CD14-positive monocyte (primary cell): Measurements from ENCODE around the gene FGF7. TPM values are rescaled to one million over a fixed set of nuclear protein-coding genes. Genes with fewer than 3 reads are reported as not detected.

ENCODE experiments used
- DNase-seq, 3 donors: peaks; one replicate each; pipeline ENCODE4 v3.0.0-alpha.2; 2011 to 2022
- H2AFZ ChIP-seq: 2 replicates; pipeline ENCODE4 v1.6.0; 2012; ENCODE audit warnings: mild to moderate bottlenecking, low read depth, low read length, inconsistent platforms; ENCODE audit not compliant: insufficient read depth, poor library complexity, severe bottlenecking
- H3K27ac ChIP-seq, 2 donors: 1 replicate in 1 of 2; 2 replicates in 1 of 2; pipeline ENCODE4 v1.5.1; 2012 to 2013; ENCODE audit warnings: low read length in 2 of 2, control low read depth in 1 of 2, inconsistent platforms in 1 of 2, low read depth in 1 of 2, mild to moderate bottlenecking in 1 of 2
- H3K27me3 ChIP-seq, 2 donors: one replicate each; pipeline versions ENCODE4 v1.6.0 to v1.6.1; 2011 to 2013; ENCODE audit warnings: low read length in 2 of 2; ENCODE audit not compliant: control insufficient read depth in 2 of 2, insufficient read depth in 2 of 2
- H3K36me3 ChIP-seq, 2 donors: replicated peaks in 1 of 2; 1 replicate in 1 of 2; 2 replicates in 1 of 2; pipeline versions ENCODE4 v1.5.1 to v1.6.1; 2012 to 2013; ENCODE audit warnings: low read length in 2 of 2, control low read depth in 1 of 2, inconsistent platforms in 1 of 2, mild to moderate bottlenecking in 1 of 2; ENCODE audit not compliant: insufficient read depth in 2 of 2, control insufficient read depth in 1 of 2
- H3K4me1 ChIP-seq, 2 donors: 1 replicate in 1 of 2; 2 replicates in 1 of 2; pipeline versions ENCODE4 v1.5.1 to v1.6.1; 2012 to 2013; ENCODE audit warnings: low read length in 2 of 2, control low read depth in 1 of 2, inconsistent platforms in 1 of 2, mild to moderate bottlenecking in 1 of 2, moderate library complexity in 1 of 2; ENCODE audit not compliant: insufficient read depth in 2 of 2, control insufficient read depth in 1 of 2
- H3K4me2 ChIP-seq: replicated peaks from 2 replicates; pipeline ENCODE3; 2012; ENCODE audit warnings: low read length, moderate library complexity, mild to moderate bottlenecking; ENCODE audit not compliant: poor library complexity, severe bottlenecking; ENCODE audit errors: extremely low read depth
- H3K4me3 ChIP-seq, 3 experiments: fragments of 200-600 bp in 1 of 3; sonication (generic) in 1 of 3; replicated peaks in 1 of 3; 1 replicate in 2 of 3; 2 replicates in 1 of 3; pipeline ENCODE4 v1.5.1; 2011 to 2013; ENCODE audit warnings: low read length in 3 of 3, mild to moderate bottlenecking in 3 of 3, control low read depth in 2 of 3, low read depth in 2 of 3, inconsistent platforms in 1 of 3, moderate library complexity in 1 of 3
- H3K79me2 ChIP-seq: 2 replicates; pipeline ENCODE4 v1.6.0; 2012; ENCODE audit warnings: mild to moderate bottlenecking, control low read depth, inconsistent platforms, low read length, moderate library complexity; ENCODE audit not compliant: insufficient read depth
- H3K9ac ChIP-seq: 2 replicates; pipeline ENCODE4 v1.6.0; 2017; ENCODE audit warnings: low read length, mild to moderate bottlenecking; ENCODE audit not compliant: insufficient read depth, poor library complexity, severe bottlenecking
- H3K9me3 ChIP-seq, 2 donors: replicated peaks in 1 of 2; 1 replicate in 1 of 2; 2 replicates in 1 of 2; pipeline versions ENCODE4 v1.5.1 to v1.6.1; 2012 to 2013; ENCODE audit warnings: low read length in 2 of 2, control low read depth in 1 of 2; ENCODE audit not compliant: control insufficient read depth in 1 of 2, insufficient read depth in 1 of 2
- H4K20me1 ChIP-seq: 2 replicates; pipeline ENCODE4 v1.6.0; 2012; ENCODE audit warnings: mild to moderate bottlenecking, low read length, control low read depth, moderate library complexity; ENCODE audit not compliant: insufficient read depth
- H3K27ac Mint-ChIP-seq, 7 donors: one replicate each; pipeline ENCODE4 v1.8.0; 2020; ENCODE audit warnings: mild to moderate bottlenecking in 7 of 7, mixed read lengths in 7 of 7, moderate library complexity in 6 of 7, inconsistent platforms in 2 of 7
- H3K27me3 Mint-ChIP-seq, 3 donors: one replicate each; pipeline ENCODE4 v1.8.0; 2021 to 2022; ENCODE audit warnings: low read depth in 3 of 3, mild to moderate bottlenecking in 3 of 3, mixed read lengths in 3 of 3, moderate library complexity in 3 of 3, inconsistent platforms in 1 of 3
- H3K36me3 Mint-ChIP-seq, 2 donors: one replicate each; pipeline ENCODE4 v1.8.0; 2020; ENCODE audit warnings: mixed read lengths in 2 of 2, inconsistent platforms in 1 of 2, mild to moderate bottlenecking in 1 of 2
- H3K4me1 Mint-ChIP-seq: one replicate; pipeline ENCODE4 v1.8.0; 2020; ENCODE audit warnings: mild to moderate bottlenecking, mixed read lengths
- H3K4me3 Mint-ChIP-seq, 2 donors: one replicate each; pipeline ENCODE4 v1.8.0; 2020; ENCODE audit warnings: mild to moderate bottlenecking in 2 of 2, mixed read lengths in 2 of 2, moderate library complexity in 1 of 2
- H3K9me3 Mint-ChIP-seq, 7 donors: one replicate each; pipeline ENCODE4 v1.8.0; 2020 to 2022; ENCODE audit warnings: mixed read lengths in 7 of 7, mild to moderate bottlenecking in 6 of 7, moderate library complexity in 6 of 7, inconsistent platforms in 2 of 7
- WGBS: methylation state at CpG from one replicate; pipeline ENCODE4 v1.1.5; 2013; ENCODE audit warnings: missing lambda C conversion rate; ENCODE audit not compliant: insufficient coverage; 5-methylcytosine and 5-hydroxymethylcytosine counted together
- intact Hi-C, 2 donors: fragments of 100-400 bp; cut with micrococcal nuclease; formaldehyde crosslinking; loops; one replicate each; pipeline versions ENCODE4 v1.15.0 to v1.15.1; 2023
- polyA plus RNA-seq, 3 donors: library from polyadenylated mRNA; depleted of rRNA in 1 of 3; unstranded in 2 of 3; stranded (reverse) in 1 of 3; fragments of 300-500 nt in 2 of 3; fragments of >200 nt in 1 of 3; fragmentation: Illumina TruSeq in 2 of 3; gene quantifications; 1 replicate in 2 of 3; 2 replicates in 1 of 3; pipeline ENCODE4 v1.2.3, GENCODE V29; 2012 to 2021
- TF ChIP-seq, protein P1 (sequence below): fragments of 200-600 bp; IDR thresholded peaks from one replicate; pipeline ENCODE4 v1.8.0; 2022; ENCODE audit warnings: antibody characterized with exemption, mild to moderate bottlenecking

The FGF7 gene
- polyA plus RNA-seq, 3 donors: not detected

DNA sequence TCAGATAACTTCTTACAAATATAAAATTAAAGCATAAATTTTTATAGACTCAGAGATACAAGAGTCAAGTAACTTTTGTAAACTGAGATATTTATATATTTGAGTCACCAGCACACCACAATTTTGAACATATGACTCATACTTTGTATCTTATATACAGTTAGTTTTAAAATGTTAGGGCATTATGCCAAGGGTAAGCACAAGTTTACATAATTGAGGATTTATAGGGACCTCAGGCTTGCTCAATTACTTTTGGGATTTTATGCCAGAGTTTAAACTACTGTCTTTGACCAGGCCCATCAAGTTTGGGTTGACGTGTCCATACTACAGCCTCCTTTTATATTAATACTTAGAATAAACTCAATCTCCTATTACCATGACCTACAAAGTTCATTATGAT, 7.4 kb upstream of the FGF7 start:
- Histone ChIP-seq H3K9me3 (no peaks in the 10 kb centered on the region), H3K4me3 (no peak overlapping the region), H3K79me2 (no peaks in the 10 kb centered on the region), H3K27me3 (no peaks in the 10 kb centered on the region), H2AFZ (no peak overlapping the region), H3K36me3 (no peaks in the 10 kb centered on the region), H3K9ac (no peak overlapping the region), H4K20me1 (no peaks in the 10 kb centered on the region), H3K27ac (no peak overlapping the region), H3K4me1 (no peaks in the 10 kb centered on the region), H3K4me2 (no peak overlapping the region)
- 100% methylated on average over 1 of the region's 1 CpG for WGBS
- peaks cover 0 to 10% (median 1%) of the 10 kb centered on the region in 7 donors for H3K9me3 Mint-ChIP-seq
- no peak overlapping the region for H3K4me3 Mint-ChIP-seq
- no peak for DNase-seq
- intact Hi-C loops: no loop called here
- H3K27ac Mint-ChIP-seq: no peak overlapping the region
- peaks cover 0 to 2% (median 0%) of the 10 kb centered on the region in 3 donors for H3K27me3 Mint-ChIP-seq
- no peaks in the 10 kb centered on the region for H3K4me1 Mint-ChIP-seq
- H3K36me3 Mint-ChIP-seq: no peaks in the 10 kb centered on the region
- TF ChIP-seq, protein P1, sequence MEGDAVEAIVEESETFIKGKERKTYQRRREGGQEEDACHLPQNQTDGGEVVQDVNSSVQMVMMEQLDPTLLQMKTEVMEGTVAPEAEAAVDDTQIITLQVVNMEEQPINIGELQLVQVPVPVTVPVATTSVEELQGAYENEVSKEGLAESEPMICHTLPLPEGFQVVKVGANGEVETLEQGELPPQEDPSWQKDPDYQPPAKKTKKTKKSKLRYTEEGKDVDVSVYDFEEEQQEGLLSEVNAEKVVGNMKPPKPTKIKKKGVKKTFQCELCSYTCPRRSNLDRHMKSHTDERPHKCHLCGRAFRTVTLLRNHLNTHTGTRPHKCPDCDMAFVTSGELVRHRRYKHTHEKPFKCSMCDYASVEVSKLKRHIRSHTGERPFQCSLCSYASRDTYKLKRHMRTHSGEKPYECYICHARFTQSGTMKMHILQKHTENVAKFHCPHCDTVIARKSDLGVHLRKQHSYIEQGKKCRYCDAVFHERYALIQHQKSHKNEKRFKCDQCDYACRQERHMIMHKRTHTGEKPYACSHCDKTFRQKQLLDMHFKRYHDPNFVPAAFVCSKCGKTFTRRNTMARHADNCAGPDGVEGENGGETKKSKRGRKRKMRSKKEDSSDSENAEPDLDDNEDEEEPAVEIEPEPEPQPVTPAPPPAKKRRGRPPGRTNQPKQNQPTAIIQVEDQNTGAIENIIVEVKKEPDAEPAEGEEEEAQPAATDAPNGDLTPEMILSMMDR: no peak

DNA sequence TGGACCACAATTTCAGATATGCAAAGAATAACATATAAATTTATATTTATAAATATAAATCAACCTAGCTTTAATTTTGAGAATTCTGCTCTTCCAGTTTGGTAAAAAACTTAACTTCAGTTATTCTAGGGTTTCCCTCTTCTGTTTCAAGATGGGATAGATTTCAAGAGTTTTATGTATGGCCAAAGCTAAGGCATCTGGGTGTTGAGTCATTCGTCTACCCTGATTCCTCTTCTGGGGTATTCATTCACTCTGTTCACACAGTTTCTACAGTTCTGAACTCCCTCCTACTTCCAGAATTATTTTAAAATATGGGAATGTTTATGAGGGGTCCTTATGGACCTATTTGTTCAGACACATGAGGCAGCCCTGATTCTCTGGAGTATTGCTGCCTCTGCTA, 4.2 kb upstream of the FGF7 start:
- Histone ChIP-seq H3K27ac (no peak overlapping the region), H3K4me1 (no peaks in the 10 kb centered on the region), H2AFZ (no peak overlapping the region), H3K4me2 (no peak overlapping the region), H3K27me3 (no peaks in the 10 kb centered on the region), H3K79me2 (no peaks in the 10 kb centered on the region), H3K9ac (no peak overlapping the region), H3K36me3 (no peaks in the 10 kb centered on the region), H3K9me3 (peaks cover 0 to 3% of the 10 kb centered on the region in 2 donors), H4K20me1 (no peaks in the 10 kb centered on the region), H3K4me3 (no peak overlapping the region)
- Mint-ChIP-seq H3K36me3 (no peaks in the 10 kb centered on the region), H3K9me3 (peaks cover 0 to 9% (median 3%) of the 10 kb centered on the region in 7 donors), H3K27ac (no peak overlapping the region), H3K27me3 (peaks cover 0 to 2% (median 2%) of the 10 kb centered on the region in 3 donors), H3K4me1 (no peaks in the 10 kb centered on the region), H3K4me3 (no peak overlapping the region)
- TF ChIP-seq, protein P1: no peak
- DNase-seq: no peak
- intact Hi-C loops: no loop called here
- WGBS: no CpG with 5 or more reads among the region's 1 CpG
